GM21786 (cell line): Measurements from ENCODE around the gene CXorf65.
A peak's percentile ranks its signal among the peaks of the same experiment; 100 is the strongest.

Experiments used
- ATAC-seq: cut with Tn5 transposase; IDR thresholded peaks from one replicate; pipeline ENCODE4 v1.9.1; 2021; ENCODE audit not compliant: unreplicated experiment

Gene CXorf65

DNA sequence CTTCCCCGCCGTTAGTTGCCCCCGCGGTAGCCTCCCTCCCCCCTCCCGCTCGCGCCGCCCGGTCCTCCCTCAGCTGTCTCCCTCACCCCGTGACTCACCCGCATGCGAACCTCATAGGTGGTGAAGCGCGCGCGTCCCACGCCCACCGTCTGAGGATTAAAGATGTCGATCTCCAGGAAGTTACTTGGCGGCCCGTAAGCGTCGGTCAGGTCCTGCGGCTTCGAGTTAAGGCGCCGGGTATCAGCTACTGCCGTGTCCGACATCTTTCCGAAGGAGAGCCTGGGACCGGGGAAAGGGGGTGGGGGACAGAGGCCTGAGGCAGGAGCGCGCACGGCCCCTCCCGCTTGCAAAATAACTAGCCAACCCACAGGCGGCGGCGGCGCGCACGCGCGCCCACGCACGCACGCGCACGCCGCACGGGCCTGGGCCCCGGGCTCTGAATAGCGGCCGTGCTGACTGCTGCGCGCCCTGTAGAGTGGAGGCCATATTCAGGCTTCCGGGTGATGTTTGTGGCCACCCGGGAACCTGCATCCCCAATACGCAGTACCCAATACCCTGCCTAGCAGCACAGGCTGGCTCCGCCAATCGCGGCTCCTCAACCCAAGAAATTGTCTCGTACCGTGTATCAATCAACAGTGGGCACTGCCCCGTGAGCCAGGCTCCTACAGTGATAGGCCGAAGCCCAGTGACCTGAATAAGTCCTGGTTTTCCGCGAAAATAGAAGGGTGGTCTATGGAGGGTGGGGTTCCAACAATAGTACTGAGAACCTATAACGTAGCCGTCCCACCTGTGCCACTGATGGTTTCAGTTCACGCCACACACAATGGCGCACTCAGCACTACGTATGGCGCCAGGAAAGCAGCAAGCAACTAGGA is 38.3 kb downstream of the CXorf65 start, which contains the start of gene SNX12:
Gene SNX12, minus strand, starts transcription at position 291 of the 875 bp plus-strand sequence. Its CDS starts 28 bp downstream, at position 263.
- peak; percentile 99 for ATAC-seq

DNA sequence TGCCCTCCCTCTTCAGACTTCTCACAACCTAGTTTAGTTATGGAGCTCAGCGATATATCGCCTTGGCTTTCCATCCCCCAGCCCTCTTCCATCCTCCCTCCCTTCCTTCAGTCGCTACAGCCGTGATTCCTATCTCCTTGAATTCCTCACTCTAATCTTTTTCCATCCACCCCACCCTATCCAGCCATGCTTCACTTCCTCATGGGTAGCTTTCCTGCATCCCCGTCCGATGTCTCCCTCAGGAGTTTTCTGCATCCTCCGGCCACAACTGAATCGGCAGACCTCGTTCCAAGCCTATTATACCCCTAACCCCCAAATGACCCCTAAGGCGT is 38.9 kb downstream of the CXorf65 start:
- ATAC-seq: no peak

- ATAC-seq: no peak
Observed at GRCh38 chrX:71067089-71067488, 39.5 kb downstream of the CXorf65 start.

DNA sequence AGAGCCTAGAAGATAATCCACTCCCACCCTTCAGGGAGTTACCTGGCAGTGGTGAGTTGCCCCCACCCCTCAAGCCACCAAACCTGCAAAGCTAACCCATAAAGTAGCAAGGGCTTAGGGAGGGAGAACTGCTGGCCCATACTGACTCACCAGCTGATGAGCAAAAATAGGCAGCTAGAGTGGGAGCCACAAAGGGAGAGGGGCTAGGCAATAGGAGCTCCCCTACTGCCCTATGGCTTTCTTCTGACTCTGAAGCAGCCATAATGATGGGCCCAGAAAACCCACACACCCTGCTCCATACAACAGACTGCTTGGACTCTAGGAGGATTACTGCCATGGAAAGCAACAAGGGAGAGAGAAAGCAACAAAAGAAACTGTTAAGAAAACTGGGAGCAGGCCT is 46.4 kb downstream of the CXorf65 start:
- no peak for ATAC-seq

- no peak for ATAC-seq
Observed at GRCh38 chrX:71057848-71058530, 48.6 kb downstream of the CXorf65 start.

DNA sequence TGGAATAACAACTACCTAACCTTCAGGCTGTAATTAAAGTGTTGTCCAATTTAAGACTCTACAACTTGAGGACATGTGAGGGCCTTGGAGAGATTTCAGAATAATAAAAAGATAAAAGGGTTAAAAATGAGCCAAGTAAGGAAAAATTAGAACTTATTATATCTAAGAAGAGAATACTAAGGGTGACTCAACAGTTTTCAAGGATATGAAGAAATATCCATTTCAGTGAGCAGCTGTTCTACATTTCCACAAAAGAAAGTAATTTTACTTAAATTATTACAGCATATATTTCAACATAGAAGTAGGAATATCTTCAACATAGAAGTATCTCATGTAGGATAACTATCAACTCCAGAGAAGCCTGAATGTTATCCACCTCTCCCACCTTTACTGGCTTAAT is 49.7 kb downstream of the CXorf65 start:
- ATAC-seq: no peak
